ENCODE measurements around the gene IMP3. TPM values are rescaled to one million over a fixed set of nuclear protein-coding genes. Genes with fewer than 3 reads are reported as not detected.
A peak's percentile ranks its signal among the peaks of the same experiment; 100 is the strongest.

Gene IMP3
- polyA plus RNA-seq, 5 donors: 39.7 to 54.6 (median 43.0) TPM

GRCh38 chr15:75625542-75626347, 14.3 kb downstream of the IMP3 start, which contains the start of gene SNUPN:
TSS of gene SNUPN (minus strand) at chr15:75625725. CDS start at chr15:75621051, 4,674 bp downstream.
- peak; percentile 94 to 95 for DNase-seq

- DNase-seq: no peak
These were observed 17.5 kb downstream of the IMP3 start for GRCh38 chr15:75622505-75622904.

- no peak for DNase-seq
These were observed 19.1 kb downstream of the IMP3 start for GRCh38 chr15:75620841-75621391.

- no peak for DNase-seq
These were observed 19.8 kb downstream of the IMP3 start for GRCh38 chr15:75620058-75620820.

GRCh38 chr15:75616766-75617165, 23.3 kb downstream of the IMP3 start:
- DNase-seq: no peak

- no peak for DNase-seq
These were observed 33.0 kb downstream of the IMP3 start for GRCh38 chr15:75606711-75607699.

GRCh38 chr15:75606026-75606425, 34.0 kb downstream of the IMP3 start:
- DNase-seq: no peak

- DNase-seq: no peak
These were observed 40.6 kb downstream of the IMP3 start for GRCh38 chr15:75599401-75599800.

GRCh38 chr15:75598361-75598760, 41.7 kb downstream of the IMP3 start:
- DNase-seq: no peak

- DNase-seq: no peak
These were observed 42.2 kb downstream of the IMP3 start for GRCh38 chr15:75597667-75598341.

- no peak for DNase-seq
These were observed 43.2 kb downstream of the IMP3 start for GRCh38 chr15:75596703-75597345.

- DNase-seq: no peak
These were observed 45.7 kb downstream of the IMP3 start for GRCh38 chr15:75594276-75594675.

- DNase-seq: no peak
These were observed 48.2 kb downstream of the IMP3 start for GRCh38 chr15:75591655-75592364.

GRCh38 chr15:75590239-75590638, 49.8 kb downstream of the IMP3 start:
- no peak for DNase-seq

Other genes with a start within 250 kb of the IMP3 start
- 10 to 100 TPM; 50.0 to 63.7 (median 60.6) TPM for gene SIN3A, start 188.5 kb downstream of the IMP3 start, polyA plus RNA-seq (ENCODE audit: insufficient read depth in 1 of 5, insufficient read length in 5 of 5, low replicate concordance in 1 of 5)
- 10 to 100 TPM; 42.9 to 46.4 (median 46.1) TPM for gene PTPN9, start 60.9 kb downstream of the IMP3 start, polyA plus RNA-seq (ENCODE audit: insufficient read depth in 1 of 5, insufficient read length in 5 of 5, low replicate concordance in 1 of 5)
- 10 to 100 TPM; 26.8 to 32.1 (median 30.0) TPM for gene SNUPN, start 14.5 kb downstream of the IMP3 start, polyA plus RNA-seq (ENCODE audit: insufficient read depth in 1 of 5, insufficient read length in 5 of 5, low replicate concordance in 1 of 5)
- 10 to 100 TPM; 19.2 to 25.1 (median 21.9) TPM for gene SNX33, start 7.7 kb upstream of the IMP3 start, polyA plus RNA-seq (ENCODE audit: insufficient read depth in 1 of 5, insufficient read length in 5 of 5, low replicate concordance in 1 of 5)
- gene CSPG4, start 72.6 kb upstream of the IMP3 start, polyA plus RNA-seq (ENCODE audit: insufficient read depth in 1 of 5, insufficient read length in 5 of 5, low replicate concordance in 1 of 5): 10 to 100 TPM; 12.0 to 38.6 (median 22.6) TPM
- gene UBE2Q2, start 203.2 kb upstream of the IMP3 start, polyA plus RNA-seq (ENCODE audit: insufficient read depth in 1 of 5, insufficient read length in 5 of 5, low replicate concordance in 1 of 5): 10 to 100 TPM; 45.8 to 71.3 (median 62.6) TPM